GDM1 (cell line): ENCODE data around the gene USH2A.

Source experiments
- DNase-seq: peaks from one replicate; lab custom pipeline; 2025; lab: John Stamatoyannopoulos, UW

Gene USH2A

DNA sequence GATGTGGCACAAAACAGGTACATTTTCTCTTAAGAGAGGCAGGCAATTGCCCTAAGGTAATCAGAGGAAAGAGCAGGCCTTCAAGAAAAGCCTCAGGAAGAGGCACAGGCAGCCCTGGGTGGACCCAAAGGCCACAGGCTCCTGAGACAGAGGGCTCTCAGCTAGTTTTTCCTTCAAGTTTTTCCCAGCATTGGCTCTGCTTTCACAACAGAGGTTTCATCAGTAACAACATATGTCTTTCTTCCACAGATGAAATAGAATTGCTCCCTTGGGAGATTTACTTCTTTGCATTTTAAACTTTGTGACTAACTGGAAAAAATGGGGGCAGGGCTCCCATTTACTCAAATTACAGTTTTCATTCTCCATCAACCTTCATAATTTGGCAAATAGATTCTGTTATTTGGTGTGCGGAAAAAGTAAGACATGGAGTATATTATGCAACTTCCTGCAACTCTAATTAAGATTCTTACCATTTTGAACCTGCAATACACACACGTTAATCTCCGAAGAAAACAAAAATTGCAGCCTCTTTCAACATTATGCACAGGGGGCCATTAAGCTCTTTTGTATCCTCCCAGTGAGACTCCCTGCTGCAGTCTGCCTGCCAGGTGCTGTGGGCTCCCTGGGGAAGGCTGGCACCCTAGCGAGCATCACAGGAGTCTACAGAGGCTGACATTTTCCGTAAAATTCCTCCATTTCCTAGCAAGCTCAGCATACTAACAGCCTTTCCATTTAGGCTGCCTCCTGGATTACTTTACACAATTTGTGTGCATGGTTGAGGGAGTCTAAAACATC lies 282.3 kb downstream of the USH2A start:
- DNase-seq = no peak

DNA sequence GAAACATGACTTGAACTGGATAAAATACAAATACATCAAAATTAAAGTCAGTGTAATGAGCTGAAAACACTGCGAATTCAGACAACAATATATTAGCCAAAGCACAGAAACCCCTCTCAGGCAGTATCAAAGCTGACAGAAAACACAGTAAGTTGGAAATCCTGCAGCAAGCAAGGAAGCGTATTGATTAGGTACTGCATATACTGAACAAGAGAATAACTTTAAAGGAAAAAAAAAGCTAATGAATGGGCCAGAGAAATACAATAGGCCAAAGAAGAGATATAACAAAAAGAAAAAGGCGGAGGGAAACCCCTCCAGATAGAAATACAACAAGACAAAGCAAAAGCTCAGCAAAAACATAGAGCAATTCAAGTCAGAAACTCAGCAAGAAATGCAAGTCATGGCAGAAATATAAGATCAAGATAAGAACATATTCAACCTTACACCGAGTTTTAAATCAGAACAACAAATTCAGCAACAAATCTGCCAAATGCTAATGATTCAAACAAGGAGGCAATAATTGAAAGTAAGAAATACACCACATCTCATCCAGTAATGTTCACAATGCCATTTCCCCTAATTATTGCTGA lies 299.0 kb downstream of the USH2A start:
- DNase-seq = no peak

- no peak for DNase-seq
These were observed 299.6 kb downstream of the USH2A start for GRCh38 chr1:216123446-216124191.

DNA sequence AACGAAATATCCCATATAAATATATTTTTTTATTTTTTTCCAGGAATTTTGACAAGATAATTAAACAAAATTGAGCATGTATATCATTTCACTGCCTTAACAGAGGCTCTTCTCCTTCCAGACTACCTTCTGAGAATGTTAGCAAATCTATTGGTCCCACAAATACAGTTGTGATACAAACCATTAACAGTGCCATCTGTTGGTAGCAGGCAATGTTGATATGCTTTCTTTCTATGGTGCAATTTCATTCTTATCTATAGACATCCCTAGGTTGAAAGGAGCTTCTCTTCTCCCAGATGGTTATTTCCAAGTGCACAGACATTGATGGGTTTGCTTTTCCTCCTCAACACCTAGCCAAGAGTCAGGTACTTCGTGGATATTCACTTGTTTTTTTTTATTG lies 303.6 kb downstream of the USH2A start:
- DNase-seq = no peak

DNA sequence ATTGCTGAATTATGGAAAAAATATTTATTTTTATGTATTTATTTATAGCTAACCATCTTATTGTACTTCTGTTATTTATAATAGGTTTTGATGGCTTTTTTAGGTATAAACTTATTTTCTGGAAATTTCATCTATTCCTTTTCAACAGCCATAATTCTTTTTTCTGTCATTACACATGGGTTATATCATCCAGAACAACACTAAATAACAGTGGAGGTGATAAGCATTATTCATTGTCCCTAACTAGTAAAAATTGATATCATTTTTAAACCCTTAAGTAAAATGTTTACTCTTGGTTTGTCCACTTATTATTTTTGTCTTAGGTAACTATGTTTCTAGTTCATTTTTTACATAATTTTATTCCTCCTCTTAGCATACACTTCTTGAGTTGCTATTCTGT lies 309.1 kb downstream of the USH2A start:
- DNase-seq = no peak

- no peak for DNase-seq
These were observed 310.1 kb downstream of the USH2A start for GRCh38 chr1:216113181-216113580.

- no peak for DNase-seq
These were observed 311.4 kb downstream of the USH2A start for GRCh38 chr1:216111842-216112241.

- DNase-seq = no peak
These were observed 327.8 kb downstream of the USH2A start for GRCh38 chr1:216095400-216095799.

GRCh38 chr1:216090556-216090955 lies 332.7 kb downstream of the USH2A start:
- no peak for DNase-seq

- DNase-seq = no peak
These were observed 336.6 kb downstream of the USH2A start for GRCh38 chr1:216086678-216087077.

GRCh38 chr1:216081445-216081844 lies 341.8 kb downstream of the USH2A start:
- DNase-seq = no peak

DNA sequence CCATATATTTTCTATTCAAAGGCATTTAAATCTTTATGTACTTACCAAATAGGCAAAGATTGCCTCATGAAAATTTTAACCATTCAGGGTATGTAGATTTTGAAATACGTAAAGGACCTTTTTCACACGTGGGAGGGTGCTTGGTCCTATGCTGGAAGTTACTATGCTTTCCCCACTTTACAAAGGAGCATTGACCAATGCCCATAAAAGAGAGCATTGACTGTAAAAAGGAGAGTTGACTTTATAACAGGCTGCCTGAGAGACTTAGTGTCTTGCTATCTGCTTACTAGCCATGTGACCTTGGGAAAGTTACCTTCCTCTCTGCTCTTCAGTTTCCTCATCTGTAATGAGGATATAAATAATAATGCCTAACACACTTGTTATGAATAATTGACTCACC lies 346.5 kb downstream of the USH2A start:
- no peak for DNase-seq

GRCh38 chr1:216075339-216075738 lies 347.9 kb downstream of the USH2A start:
- DNase-seq = no peak

GRCh38 chr1:216073793-216074595 lies 349.3 kb downstream of the USH2A start:
- DNase-seq = no peak

DNA sequence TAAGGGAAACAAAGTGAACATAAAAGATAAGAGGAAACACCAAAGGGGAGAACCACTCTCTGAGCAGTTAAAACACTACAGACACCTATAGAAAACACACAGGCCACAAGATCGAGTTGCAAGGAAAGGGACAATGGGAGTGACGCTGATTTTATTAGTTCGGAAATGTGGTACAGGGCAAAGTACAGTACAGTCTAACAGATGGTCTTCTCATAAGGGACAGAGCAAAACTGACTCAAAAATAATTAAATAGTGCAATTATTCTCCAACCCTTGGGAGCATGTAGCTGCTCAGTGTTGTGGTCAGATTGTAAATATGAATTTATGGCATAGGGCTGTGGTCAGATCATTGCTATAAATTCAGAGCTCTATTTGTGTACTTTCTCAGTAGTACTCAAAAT lies 352.0 kb downstream of the USH2A start:
- no peak for DNase-seq

DNA sequence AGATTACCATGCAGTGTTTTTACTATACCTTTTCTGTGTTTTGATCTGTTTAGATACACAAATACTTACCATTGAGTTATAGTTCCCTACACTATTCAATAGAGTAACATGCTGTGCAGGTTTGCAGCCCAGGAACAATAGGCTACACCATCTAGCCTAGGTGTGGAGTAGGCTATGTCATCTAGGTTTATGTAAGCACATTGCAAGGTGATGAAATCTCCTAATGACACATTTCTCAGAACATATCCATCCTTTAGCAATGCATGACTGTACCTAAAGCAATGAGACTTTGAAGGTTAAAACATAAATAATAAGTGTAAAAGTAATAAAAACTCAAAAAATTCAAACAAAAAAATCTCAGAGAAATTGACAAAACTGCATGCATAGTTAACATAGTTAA lies 358.6 kb downstream of the USH2A start:
- no peak for DNase-seq

- no peak for DNase-seq
These were observed 365.3 kb downstream of the USH2A start for GRCh38 chr1:216057947-216058346.

GRCh38 chr1:216057063-216057462 lies 366.2 kb downstream of the USH2A start:
- DNase-seq = no peak

DNA sequence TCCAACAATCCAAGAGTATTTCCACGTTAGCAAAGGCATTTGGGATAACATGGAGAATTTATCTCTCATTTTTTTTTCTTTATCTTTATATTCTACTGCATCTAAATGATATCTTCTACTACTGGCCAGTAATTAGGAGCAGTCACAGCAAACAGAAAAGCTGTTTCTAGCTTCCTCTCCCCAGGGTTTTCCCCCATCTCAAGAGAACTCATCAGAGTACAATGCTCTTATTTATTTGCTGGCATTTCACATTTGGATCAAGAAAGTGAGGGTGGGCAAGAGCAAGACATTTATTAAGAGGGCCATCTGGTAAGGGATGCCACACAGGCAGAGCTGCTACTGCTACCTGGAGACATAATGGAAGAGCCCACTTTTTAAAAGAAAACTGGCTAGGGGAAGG lies 368.2 kb downstream of the USH2A start:
- DNase-seq = no peak

DNA sequence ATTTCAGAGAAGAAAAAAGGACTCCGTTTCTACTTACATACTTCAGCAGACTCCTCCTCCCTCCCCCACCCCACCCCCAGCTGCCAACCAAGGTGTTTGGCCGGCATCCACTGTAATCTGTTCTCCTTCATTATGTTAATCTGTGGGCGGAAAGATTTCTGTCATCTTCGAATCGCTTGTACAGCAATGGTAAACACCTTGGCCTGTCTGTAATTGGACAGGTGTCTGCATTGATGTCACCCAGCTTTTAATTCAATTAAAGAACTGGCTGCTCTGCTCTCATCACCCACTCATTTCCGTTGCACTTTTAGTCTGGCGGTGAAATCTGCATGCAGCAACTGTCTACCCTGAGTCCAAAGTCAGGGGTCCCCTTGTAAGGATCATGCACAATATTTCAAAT lies 368.6 kb downstream of the USH2A start:
- no peak for DNase-seq

GRCh38 chr1:216051071-216051470 lies 372.2 kb downstream of the USH2A start:
- no peak for DNase-seq

DNA sequence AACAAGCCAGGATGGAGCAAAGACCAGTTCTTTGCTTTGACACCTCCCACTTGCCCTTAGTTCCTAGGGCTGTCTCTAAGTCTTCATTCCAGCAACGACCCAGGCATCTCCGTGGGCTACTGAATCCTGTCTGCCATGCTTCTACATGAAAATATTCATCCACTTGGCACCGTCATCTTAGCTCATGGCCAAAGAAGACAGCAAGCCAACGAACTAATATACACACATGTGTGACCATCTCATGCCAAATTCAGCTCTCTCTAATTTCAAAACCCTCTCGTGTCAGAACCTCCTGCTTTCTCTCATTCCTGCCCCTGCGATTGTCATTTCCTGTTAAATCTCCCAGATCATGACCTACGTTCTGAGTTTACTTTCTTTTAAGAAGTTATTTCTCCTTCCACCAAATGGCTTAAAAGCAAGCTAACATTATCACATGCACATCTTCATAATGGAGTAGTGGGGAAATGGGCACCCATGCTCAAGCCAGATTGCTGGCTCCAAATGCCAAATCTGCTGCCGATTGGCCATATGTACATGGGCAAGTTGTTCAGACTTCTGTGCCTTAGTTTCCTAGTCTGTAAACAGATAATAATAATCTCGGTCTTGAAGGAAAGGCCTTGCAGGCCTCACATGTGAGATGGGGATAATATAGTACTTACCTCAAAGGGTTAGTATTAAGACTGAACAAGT lies 373.4 kb downstream of the USH2A start:
- no peak for DNase-seq
